NCI-H69 (cell line): Measurements from ENCODE around the gene ISCA1.
"Not testable (repeated sequence)": the region's sequence is repeated elsewhere in the genome, so short reads cannot be mapped to it uniquely, and the experiment has no call there.

Source experiments
- DNase-seq: peaks from one replicate; lab custom pipeline; 2025; lab: John Stamatoyannopoulos, UW

The ISCA1 gene

DNA sequence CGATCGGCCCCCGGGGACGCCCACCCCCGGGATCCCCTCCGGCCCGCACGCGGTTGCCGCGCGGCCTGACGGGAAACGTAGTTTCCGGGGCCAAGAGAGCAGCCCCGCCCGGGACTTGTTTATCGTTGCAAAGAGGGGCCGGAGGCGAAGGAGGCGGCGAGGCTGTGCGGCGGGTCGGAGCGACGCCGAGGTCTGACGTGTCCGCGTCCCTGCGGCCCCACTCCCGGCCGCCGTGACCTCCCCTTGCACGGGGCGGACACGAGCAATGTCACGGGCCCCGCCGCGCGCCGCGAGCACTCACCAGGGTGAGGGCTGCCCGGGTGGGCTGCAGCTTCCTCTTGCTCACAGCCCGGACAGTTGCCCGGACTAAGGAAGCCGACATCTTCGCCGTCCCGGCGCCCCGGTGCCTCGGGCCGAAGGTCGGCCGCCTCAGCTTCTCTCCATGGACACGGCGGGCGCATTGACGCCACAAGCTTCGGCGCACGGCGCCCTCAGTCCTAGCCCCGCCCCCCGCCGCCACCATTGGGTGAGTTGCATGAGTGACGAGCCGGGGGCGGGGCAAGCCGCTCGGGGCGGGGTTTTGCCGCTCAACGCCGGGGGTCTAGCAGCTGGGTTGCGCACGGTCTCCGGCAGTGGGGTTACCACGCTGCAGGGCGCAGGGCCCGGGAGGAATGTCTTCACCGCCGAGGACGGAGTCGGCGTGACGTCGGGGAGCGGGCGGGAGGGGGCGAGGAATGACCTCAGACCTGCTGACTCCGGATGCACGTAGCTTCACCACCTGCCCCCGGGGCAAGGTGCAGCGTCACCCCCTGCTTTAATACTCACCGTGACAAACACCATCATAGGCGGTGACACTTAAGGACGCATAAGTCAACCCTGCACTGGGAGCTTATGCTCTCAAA lies at the start of gene ISCA1:
Gene ISCA1, minus strand, starts transcription at position 462 of the 902 bp plus-strand sequence. Its CDS starts 80 bp downstream, at position 382.
- peak; percentile 98 for DNase-seq

- no peak for DNase-seq
These were observed 47.8 kb upstream of the ISCA1 start for GRCh38 chr9:86330186-86330585.

- no peak for DNase-seq
These were observed 47.3 kb upstream of the ISCA1 start for GRCh38 chr9:86329649-86330048.

GRCh38 chr9:86328156-86328555 lies 45.8 kb upstream of the ISCA1 start:
- no peak for DNase-seq

- no peak for DNase-seq
These were observed 44.2 kb upstream of the ISCA1 start for GRCh38 chr9:86326536-86326935.

DNA sequence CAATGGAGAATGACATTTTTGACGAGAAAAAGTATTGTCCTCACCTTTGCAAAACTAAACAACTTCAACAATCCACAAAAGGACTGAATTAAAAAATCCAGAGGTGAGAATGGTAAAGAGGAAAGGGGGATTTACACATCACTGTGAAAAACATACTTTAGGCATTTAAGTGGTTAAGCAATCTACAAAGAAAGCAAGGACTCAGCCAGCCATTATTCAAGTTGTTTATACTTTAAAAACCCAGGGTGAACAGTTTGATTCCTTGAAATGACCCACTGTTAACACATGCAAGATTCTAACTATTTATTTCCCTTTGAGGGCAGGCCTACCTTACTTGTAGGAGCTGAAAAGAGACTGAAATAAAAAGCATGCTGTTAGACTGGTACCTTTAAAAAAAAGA lies 42.6 kb upstream of the ISCA1 start:
- no peak for DNase-seq

DNA sequence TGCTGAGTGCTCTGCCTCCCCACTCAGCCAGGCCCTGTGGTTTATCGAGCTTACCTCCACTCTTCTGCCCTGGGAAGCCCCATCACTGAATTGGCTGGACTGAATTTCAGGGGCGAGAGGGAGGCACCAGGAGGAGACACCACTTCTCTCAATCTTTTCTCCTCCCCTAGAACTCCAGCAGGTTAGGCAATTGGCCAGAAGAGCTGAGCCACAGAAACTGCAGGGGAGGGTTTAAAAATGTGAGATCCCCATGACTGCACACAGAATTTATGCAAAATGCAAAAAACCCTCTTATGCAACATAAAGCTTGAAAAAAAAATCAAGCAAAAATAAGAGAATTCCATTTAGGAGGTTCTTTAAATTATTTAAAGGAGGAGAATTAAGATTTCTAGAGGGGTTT lies 42.0 kb upstream of the ISCA1 start:
- no peak for DNase-seq

GRCh38 chr9:86322973-86323644 lies 40.8 kb upstream of the ISCA1 start:
- DNase-seq: no peak

GRCh38 chr9:86321373-86321772 lies 39.0 kb upstream of the ISCA1 start:
- DNase-seq: no peak

DNA sequence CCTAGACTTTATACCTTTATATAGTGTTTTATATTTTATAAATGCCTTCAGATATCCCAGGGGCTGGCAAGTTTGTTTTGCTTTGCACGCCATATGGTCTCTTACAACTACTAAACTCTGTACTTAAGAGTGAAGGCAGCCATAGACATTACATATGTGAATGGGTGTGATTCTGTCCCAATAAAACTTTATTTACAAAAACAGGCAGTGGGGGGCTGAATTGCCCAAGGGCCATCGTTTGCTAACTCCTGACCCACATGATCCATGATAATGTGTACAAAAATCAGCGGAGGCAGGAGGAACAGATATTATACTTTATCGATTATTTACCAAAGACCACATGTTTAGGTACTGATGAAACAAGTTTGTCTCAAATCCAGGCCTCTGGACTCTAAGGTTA lies 35.8 kb upstream of the ISCA1 start:
- no peak for DNase-seq

GRCh38 chr9:86315078-86315477 lies 32.7 kb upstream of the ISCA1 start:
- no peak for DNase-seq

DNA sequence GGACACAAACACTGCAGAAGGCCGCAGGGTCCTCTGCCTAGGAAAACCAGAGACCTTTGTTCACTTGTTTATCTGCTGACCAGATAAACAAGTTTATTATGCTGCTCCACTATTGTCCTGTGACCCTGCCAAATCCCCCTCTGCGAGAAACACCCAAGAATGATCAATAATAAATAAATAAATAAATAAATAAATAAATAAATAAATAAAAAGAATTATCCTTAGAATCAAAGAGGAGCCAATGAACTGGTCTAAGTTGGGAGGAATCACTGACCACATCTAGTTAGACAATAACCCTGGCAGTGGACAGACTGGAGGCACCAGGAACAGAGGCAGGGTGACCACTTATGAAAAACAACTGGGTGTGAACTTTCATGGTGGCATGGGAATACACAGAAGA lies 30.6 kb upstream of the ISCA1 start:
- DNase-seq: not testable (repeated sequence)

DNA sequence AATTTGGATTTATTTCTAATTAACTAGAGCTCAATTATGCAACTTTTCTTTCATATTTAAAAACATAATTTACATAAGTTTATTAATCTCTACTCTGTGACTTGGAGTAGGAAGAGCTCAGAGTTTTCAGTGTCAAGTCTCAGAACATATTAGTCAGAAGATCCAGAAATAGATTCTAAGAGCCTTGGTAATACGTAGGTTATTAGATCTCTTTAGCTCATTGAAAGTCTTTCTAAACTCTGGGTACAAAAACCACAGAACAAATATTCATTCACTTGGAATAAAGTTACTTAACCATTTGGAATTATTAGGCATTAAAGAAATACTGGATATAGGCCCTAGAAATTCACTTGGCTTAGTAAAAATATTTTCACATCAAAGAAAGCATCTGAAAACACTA lies 26.3 kb upstream of the ISCA1 start:
- DNase-seq: no peak

DNA sequence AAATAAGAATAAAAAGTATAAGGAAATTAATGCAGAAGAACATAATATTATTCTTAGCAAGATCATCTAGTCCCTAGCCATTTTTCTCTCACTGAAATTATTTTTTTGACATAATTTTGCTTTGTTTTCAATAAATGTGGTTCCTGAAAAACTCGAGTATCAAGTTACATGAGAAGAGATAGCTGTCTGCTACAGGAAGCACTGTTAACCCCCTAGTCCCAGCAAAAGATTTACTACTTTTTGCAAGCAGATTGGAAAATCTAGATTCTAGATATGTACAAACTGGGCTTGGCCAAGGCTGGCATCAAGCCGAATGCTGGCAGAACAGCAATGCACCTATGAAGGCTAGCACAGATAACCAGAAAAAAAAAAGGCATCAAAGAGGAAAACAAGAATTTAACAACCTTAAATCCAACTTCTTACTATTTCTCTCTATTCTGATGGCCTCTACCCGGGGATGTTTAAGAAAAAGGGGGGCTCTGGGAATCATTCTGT lies 21.9 kb upstream of the ISCA1 start:
- no peak for DNase-seq

DNA sequence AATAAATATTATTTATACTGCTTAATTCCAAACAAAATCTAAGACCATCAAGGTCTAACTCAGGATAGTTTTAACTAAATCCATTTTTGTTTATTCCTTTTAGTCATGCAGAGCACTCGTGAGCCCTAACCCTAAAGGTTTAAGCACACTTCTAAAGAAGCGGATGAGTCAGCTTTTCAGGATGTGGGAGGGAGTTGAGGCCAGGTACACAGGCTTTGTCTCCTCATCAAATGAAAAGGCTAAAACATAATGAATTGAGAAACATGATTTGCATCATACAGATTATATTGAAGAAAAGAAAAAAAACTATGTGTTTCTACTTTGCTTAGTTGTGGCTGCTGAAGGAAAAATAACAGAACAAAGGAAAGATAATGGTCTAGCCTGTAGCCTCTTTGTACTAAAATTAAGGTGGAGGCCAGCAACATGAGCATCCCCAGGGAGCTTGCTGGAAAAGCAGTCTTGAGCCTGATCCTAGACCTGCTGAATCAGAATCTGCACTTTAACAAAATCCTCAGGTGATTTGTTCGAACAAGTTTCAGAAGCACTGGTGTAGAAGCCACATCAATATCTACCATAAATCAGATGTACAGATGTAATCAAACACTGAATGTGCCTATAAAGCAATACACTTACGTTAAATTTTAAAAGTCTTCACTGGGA lies 21.1 kb upstream of the ISCA1 start:
- peak; percentile 13 for DNase-seq

DNA sequence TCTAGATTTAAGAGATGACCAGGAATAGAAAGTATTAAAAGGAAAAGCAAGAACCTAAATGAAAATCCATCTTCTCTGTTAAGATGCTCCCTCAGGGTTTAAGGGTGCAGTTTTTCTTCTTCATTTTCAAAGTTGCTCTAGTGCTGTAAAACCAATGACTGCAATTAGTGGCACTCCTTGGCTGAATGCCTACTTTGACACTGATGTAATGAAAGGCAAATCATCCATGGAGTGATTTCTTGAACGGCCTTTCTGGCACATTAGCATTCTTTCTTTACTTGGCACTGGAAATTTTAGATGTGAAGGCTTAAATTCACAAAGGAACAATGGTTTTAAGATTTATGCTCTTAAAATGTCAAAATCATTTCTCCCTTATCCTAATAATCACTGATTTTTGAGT lies 19.3 kb upstream of the ISCA1 start:
- DNase-seq: no peak

DNA sequence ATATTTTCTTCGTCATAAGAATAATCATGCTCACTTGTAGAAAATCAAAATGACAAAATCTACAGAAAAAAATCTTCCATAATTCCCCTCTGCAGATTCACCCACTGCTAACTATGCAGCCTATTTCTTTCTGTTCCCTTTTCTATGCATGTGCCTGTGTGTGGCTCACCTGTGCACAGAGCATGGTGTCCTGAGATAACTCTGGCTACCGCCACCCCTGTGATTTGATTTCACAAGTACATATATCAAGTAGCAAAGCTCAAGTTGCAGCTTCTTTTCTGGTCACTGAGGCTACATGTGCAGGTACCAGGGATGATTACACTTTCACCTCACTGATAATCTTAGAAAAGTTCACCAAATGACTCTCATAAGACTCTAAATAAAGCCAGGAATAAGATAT lies 18.4 kb upstream of the ISCA1 start:
- no peak for DNase-seq

GRCh38 chr9:86298873-86299272 lies 16.5 kb upstream of the ISCA1 start:
- no peak for DNase-seq

DNA sequence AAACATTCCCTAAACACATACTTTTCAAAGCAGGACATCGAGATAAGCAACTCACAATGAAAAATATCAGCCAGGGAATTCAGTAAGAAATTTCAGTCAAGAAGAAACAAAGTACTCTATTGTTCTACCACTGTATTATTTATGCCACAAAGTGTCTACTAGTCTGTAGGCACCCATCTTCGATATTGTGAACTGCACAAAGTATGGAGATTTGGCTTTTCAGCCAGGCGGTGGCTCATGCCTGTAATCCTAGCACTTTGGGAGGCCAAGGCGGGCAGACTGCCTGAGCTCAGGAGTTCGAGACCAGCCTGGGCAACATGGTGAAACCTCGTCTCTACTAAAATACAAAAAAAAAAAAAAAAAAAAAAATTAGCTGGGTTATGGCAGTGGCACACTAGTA lies 8.0 kb upstream of the ISCA1 start:
- DNase-seq: not testable (repeated sequence)

DNA sequence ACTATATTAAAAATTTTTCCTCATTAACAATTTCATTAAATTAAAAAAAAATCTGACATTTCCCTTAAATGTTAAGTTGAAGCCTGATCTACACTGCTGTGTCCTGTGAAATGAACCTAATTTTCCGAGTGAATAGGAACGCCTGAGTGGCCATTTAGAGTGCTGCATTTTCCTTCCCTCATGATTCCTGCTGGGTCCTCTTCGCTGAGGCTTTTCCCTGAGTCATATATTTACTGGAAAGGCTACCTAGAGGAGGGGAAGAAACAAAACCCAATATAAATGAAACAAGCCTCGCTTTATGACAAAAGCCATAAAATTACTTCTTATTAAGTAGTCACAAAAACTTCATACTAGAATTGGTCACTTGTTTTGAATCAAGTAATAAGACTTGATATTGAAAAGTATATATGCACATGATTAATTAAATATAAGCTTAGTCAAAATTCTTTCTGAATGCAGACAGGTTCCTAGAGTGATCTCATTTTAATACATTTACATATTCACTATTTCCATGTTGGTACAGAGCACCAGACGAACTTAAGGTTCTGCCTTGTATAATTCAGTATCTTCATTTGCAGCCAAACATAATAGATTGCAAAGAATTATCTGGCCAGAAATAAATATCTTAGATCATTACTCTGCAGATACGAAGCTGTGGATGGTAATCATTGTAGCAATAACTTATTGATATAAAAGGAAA lies 6.3 kb upstream of the ISCA1 start:
- DNase-seq: no peak

DNA sequence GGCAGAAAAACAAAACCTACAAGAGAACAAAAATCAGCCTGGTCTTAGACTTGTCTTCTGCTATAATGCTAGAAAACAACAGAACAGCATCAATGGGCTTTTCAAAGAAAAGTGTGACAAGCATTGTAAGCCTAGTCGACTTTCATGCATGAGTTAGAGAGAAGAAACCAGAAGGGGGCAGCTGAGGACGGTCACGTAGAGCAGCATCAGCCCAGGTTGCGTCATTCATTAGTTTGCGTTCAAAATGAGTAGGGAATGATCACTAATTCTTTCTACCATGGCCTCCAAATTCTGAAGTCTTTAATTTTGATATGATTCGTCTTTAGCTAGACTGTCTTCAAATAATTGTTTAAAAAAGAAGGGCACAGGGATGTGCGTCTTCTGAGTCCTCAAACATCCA lies 4.7 kb upstream of the ISCA1 start:
- DNase-seq: peak; percentile 29

DNA sequence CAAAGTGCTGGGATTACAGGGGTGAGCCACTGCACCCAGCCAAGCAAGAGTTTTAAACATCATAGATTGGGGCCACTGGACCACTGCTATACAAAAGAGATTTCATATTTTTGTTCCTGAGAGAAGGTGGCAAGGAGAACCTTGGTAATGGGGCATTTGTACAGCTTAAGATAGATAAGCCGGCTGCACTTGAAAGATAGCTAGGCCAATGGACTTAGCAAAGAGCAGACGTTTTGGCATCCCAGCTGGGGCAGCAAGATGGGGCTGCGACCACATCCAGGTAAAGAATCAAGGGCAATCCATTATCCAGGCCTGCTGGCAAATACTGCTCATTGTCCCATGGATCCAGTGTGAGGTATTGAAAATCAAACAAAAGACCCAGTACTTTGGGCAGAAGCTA lies 3.9 kb upstream of the ISCA1 start:
- no peak for DNase-seq
